Astrocyte of the spinal cord (primary cell): ENCODE results near the gene VWA5B2.

ENCODE experiments used
- DNase-seq: peaks from one replicate; pipeline ENCODE4 v3.0.0; 2011; ENCODE audit warnings: low read depth, low spot score
- H3K4me3 ChIP-seq: 2 replicates; pipeline ENCODE4 v1.5.1; 2011; ENCODE audit warnings: low read depth, mild to moderate bottlenecking, low read length, moderate library complexity
- CTCF ChIP-seq: IDR thresholded peaks from 2 replicates; pipeline ENCODE4 v1.5.1; 2012; ENCODE audit warnings: low read depth, mild to moderate bottlenecking, low read length, inconsistent platforms
- in situ Hi-C: cut with HindIII; loops from 2 replicates; pipeline ENCODE4 v1.10.0; 2017; ENCODE audit warnings: low sequenced_read_pairs

The VWA5B2 gene

GRCh38 chr3:184272269-184272668 lies 42.9 kb downstream of the VWA5B2 start:
- no peak for DNase-seq
- H3K4me3 ChIP-seq: no peak overlapping the region
- in situ Hi-C loops: no loop called here
- no peak for TF ChIP-seq CTCF

GRCh38 chr3:184275381-184275701 lies 46.0 kb downstream of the VWA5B2 start:
- no peak overlapping the region for H3K4me3 ChIP-seq
- no peak for TF ChIP-seq CTCF
- no peak for DNase-seq
- in situ Hi-C loops: no loop called here

GRCh38 chr3:184275961-184276910 lies 46.9 kb downstream of the VWA5B2 start, which contains the start of gene ECE2:
ECE2 (plus strand) TSS chr3:184276022; CDS start chr3:184276154, 132 bp downstream.
- in situ Hi-C loops: no loop called here
- no peak for TF ChIP-seq CTCF
- H3K4me3 ChIP-seq: no peak within 1 kb of the TSS
- DNase-seq: no peak

- DNase-seq: no peak
- in situ Hi-C loops: no loop called here
- TF ChIP-seq CTCF: no peak
- no peak overlapping the region for H3K4me3 ChIP-seq
Measured at GRCh38 chr3:184277366-184277765, 48.0 kb downstream of the VWA5B2 start.

- in situ Hi-C loops: no loop called here
- no peak overlapping the region for H3K4me3 ChIP-seq
- no peak for DNase-seq
- no peak for TF ChIP-seq CTCF
Measured at GRCh38 chr3:184282941-184283340, 53.6 kb downstream of the VWA5B2 start.

- in situ Hi-C loops: no loop called here
- no peak for TF ChIP-seq CTCF
- no peak overlapping the region for H3K4me3 ChIP-seq
- no peak for DNase-seq
Measured at GRCh38 chr3:184283681-184284080, 54.3 kb downstream of the VWA5B2 start.
